ENCODE measurements around the gene RPUSD2.

- TF ChIP-seq EZH2phosphoT487 (IDR thresholded peaks at IDR 0.05; ENCODE audit: borderline replicate concordance, low read length): no peak
- no peak for TF ChIP-seq CTCF (conservative IDR thresholded peaks at IDR 0.05; ENCODE audit: low read depth, low read length)
Observed at GRCh38 chr15:40536501-40536900, 32.6 kb upstream of the RPUSD2 start.
